K562 (cell line): ENCODE results near the gene LAP3. TPM values are rescaled to one million over a fixed set of nuclear protein-coding genes. Genes with fewer than 3 reads are reported as not detected.

Experiments
- CBFA2T3 ChIP-seq: fragments of 450-650 bp; IDR thresholded peaks from 2 replicates; pipeline ENCODE4 v1.6.1; 2017
- CREBBP ChIP-seq: IDR thresholded peaks from one replicate; pipeline ENCODE4 v1.6.1; 2012; ENCODE audit warnings: low read depth, mild to moderate bottlenecking, control low read depth, inconsistent platforms, low read length
- CTCF ChIP-seq, 3 experiments: IDR thresholded peaks in 2 of 3; conservative IDR thresholded peaks in 1 of 3; 2 replicates each; pipeline ENCODE4 v1.5.1; 2011 to 2012; ENCODE audit warnings: low read length in 3 of 3, mild to moderate bottlenecking in 3 of 3, control low read depth in 2 of 3, improper control_type of control experiment in 1 of 3, inconsistent platforms in 1 of 3, low read depth in 1 of 3, mixed read lengths in 1 of 3, moderate library complexity in 1 of 3; ENCODE audit not compliant: insufficient read depth in 2 of 3
- GABPB2 ChIP-seq: fragments of 250-450 bp; sonication (Bioruptor Pico); conservative IDR thresholded peaks from 2 replicates; pipeline ENCODE4 v1.5.1; 2021; ENCODE audit warnings: mild to moderate bottlenecking
- GATAD2A ChIP-seq: fragments of 450-650 bp; IDR thresholded peaks from 2 replicates; pipeline ENCODE4 v1.6.1; 2017
- HCFC1 ChIP-seq: IDR thresholded peaks from 2 replicates; pipeline ENCODE4 v1.6.1; 2012; ENCODE audit warnings: low read depth, low read length, improper control_type of control experiment
- ILF3 ChIP-seq: fragments of 450-650 bp; IDR thresholded peaks from 2 replicates; pipeline ENCODE4 v1.6.1; 2018; ENCODE audit warnings: antibody characterized with exemption, mild to moderate bottlenecking, moderate library complexity, borderline replicate concordance
- KDM1A ChIP-seq, 2 experiments: fragments of 450-650 bp; IDR thresholded peaks; 2 replicates each; pipeline ENCODE4 v1.6.1; 2016; ENCODE audit warnings: mild to moderate bottlenecking in 2 of 2
- KHSRP ChIP-seq: fragments of 450-650 bp; IDR thresholded peaks from 2 replicates; pipeline ENCODE4 v1.6.1; 2017
- NCOR1 ChIP-seq: fragments of 450-650 bp; IDR thresholded peaks from 2 replicates; pipeline ENCODE4 v1.6.1; 2016; ENCODE audit warnings: mild to moderate bottlenecking, moderate library complexity
- POLR2AphosphoS5 ChIP-seq: IDR thresholded peaks from 2 replicates; pipeline ENCODE4 v1.6.1; 2011; ENCODE audit warnings: mild to moderate bottlenecking, low read depth, low read length, moderate library complexity; ENCODE audit not compliant: control insufficient read depth, insufficient read depth
- RAD21 ChIP-seq, 2 experiments: fragments of 250-450 bp in 1 of 2; fragments of 450-650 bp in 1 of 2; sonication (Bioruptor Pico) in 1 of 2; formaldehyde crosslinking in 1 of 2; IDR thresholded peaks in 1 of 2; conservative IDR thresholded peaks in 1 of 2; 2 replicates each; pipeline versions ENCODE4 v1.4.0 to v1.8.0; 2020 to 2022; ENCODE audit warnings: mild to moderate bottlenecking in 2 of 2, moderate library complexity in 1 of 2
- RAD51 ChIP-seq: fragments of 450-650 bp; IDR thresholded peaks from 2 replicates; pipeline ENCODE4 v1.7.1; 2016; ENCODE audit warnings: low read depth, mild to moderate bottlenecking, borderline replicate concordance
- RBM22 ChIP-seq: fragments of 200-400 bp; formaldehyde crosslinking; IDR thresholded peaks from 2 replicates; pipeline ENCODE4 v1.6.1; 2018; ENCODE audit warnings: low read length, low read depth; ENCODE audit not compliant: poor library complexity, severe bottlenecking
- SP1 ChIP-seq: sonication (generic); formaldehyde crosslinking; IDR thresholded peaks from 2 replicates; pipeline ENCODE4 v1.8.1; 2022; ENCODE audit warnings: mild to moderate bottlenecking, missing genetic modification reagents
- SRSF1 ChIP-seq: fragments of 200-400 bp; formaldehyde crosslinking; IDR thresholded peaks from 2 replicates; pipeline ENCODE4 v1.6.1; 2017; ENCODE audit warnings: mild to moderate bottlenecking, low read depth, low read length, moderate library complexity
- ZFP1 ChIP-seq: fragments of 450-650 bp; formaldehyde crosslinking; IDR thresholded peaks from 2 replicates; pipeline ENCODE4 v1.4.0; 2020; ENCODE audit warnings: mild to moderate bottlenecking, mixed read lengths
- ZKSCAN3 ChIP-seq: fragments of 250-450 bp; sonication (Bioruptor Pico); IDR thresholded peaks from 2 replicates; pipeline ENCODE4 v1.4.0; 2020
- ZSCAN29 ChIP-seq: fragments of 450-650 bp; IDR thresholded peaks from 2 replicates; pipeline ENCODE4 v1.6.1; 2017
- polyA plus RNA-seq, 8 experiments: library from polyadenylated mRNA; depleted of rRNA in 4 of 8; stranded (reverse) in 5 of 8; unstranded in 3 of 8; fragments of >200 nt; fragmentation: Nextera tagmentation in 2 of 8; fragmentation: Illumina TruSeq in 1 of 8; extraction: Ambion mirVana in 2 of 8; extraction: Trizol in 1 of 8; gene quantifications; 2 replicates each; pipeline versions ENCODE4 v1.2.1 to v1.2.3, GENCODE V29; 2011 to 2014; ENCODE audit warnings: inconsistent platforms in 1 of 8, missing spikeins in 1 of 8
- total RNA-seq, 7 experiments: library from RNA; depleted of rRNA in 6 of 7; stranded (reverse); fragments of >200 nt in 6 of 7; fragmentation: Illumina TruSeq in 2 of 7; extraction: Trizol in 2 of 7; gene quantifications; 2 replicates each; pipeline versions ENCODE4 v1.2.1 to v1.2.3, GENCODE V29; 2011 to 2021; ENCODE audit warnings: low replicate concordance in 1 of 7
- TF ChIP-seq, protein P1 (sequence below): fragments of 450-650 bp; IDR thresholded peaks from 2 replicates; pipeline ENCODE4 v1.6.1; 2016; ENCODE audit warnings: missing biosample characterization, missing genetic modification characterization
- TF ChIP-seq, protein P2 (sequence below): sonication (generic); formaldehyde crosslinking; IDR thresholded peaks from 2 replicates; pipeline ENCODE4 v1.8.0; 2023; ENCODE audit warnings: mild to moderate bottlenecking, missing genetic modification reagents
- TF ChIP-seq, protein P3 (sequence below), 2 experiments: IDR thresholded peaks; 2 replicates each; pipeline ENCODE4 v1.6.1; 2011; ENCODE audit warnings: borderline replicate concordance in 1 of 2, control low read depth in 1 of 2, low read depth in 1 of 2, low read length in 1 of 2, mild to moderate bottlenecking in 1 of 2, mixed read lengths in 1 of 2, moderate library complexity in 1 of 2; ENCODE audit not compliant: insufficient read depth in 1 of 2, insufficient read length in 1 of 2, poor library complexity in 1 of 2, severe bottlenecking in 1 of 2; ENCODE audit errors: extremely low read depth in 1 of 2

Gene LAP3
- total and polyA plus RNA-seq, 9 of the 15 experiments (the other 6 are each of a cell fraction or from before 2014, with no cell fraction given) = 82.3 to 170 (median 107) TPM

GRCh38 chr4:17636696-17637622 is 60.0 kb downstream of the LAP3 start (continued):
- TF ChIP-seq, protein P1, sequence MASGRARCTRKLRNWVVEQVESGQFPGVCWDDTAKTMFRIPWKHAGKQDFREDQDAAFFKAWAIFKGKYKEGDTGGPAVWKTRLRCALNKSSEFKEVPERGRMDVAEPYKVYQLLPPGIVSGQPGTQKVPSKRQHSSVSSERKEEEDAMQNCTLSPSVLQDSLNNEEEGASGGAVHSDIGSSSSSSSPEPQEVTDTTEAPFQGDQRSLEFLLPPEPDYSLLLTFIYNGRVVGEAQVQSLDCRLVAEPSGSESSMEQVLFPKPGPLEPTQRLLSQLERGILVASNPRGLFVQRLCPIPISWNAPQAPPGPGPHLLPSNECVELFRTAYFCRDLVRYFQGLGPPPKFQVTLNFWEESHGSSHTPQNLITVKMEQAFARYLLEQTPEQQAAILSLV (tag) = no peak
- TF ChIP-seq SP1 (CRISPR knock-in tag) (no peak), NCOR1 (0 out of 2 replicates have a peak, but pooled peaks have one; percentile 7), CTCF (IDR thresholded peaks at IDR 0.05 in 2 of 3, conservative IDR thresholded peaks at IDR 0.05 in 1 of 3; ENCODE audit: insufficient read depth in 2 of 3, low read depth in 1 of 3, low read length in 3 of 3) (peak; percentile 79 to 92 (median 86)), RBM22 (peak; percentile 38), GATAD2A (no peak), CBFA2T3 (peak; percentile 60), ZFP1 (CRISPR knock-in tag) (no peak), KDM1A (IDR thresholded peaks at IDR 0.05) (no peak), ZKSCAN3 (CRISPR knock-in tag) (no peak), HCFC1 (0 out of 2 replicates have a peak, but pooled peaks have one; percentile 17), ILF3 (no peak), POLR2AphosphoS5 (peak; percentile 44; the same call in 1 of the 2 replicates), GABPB2 (no peak), RAD51 (no peak), SRSF1 (no peak), RAD21 (CRISPR knock-in tag; conservative IDR thresholded peaks at IDR 0.05 in 1 of 2, IDR thresholded peaks at IDR 0.05 in 1 of 2) (peak; percentile 63 to 79), KHSRP (no peak), ZSCAN29 (no peak), CREBBP (no peak)
- TF ChIP-seq, protein P2, sequence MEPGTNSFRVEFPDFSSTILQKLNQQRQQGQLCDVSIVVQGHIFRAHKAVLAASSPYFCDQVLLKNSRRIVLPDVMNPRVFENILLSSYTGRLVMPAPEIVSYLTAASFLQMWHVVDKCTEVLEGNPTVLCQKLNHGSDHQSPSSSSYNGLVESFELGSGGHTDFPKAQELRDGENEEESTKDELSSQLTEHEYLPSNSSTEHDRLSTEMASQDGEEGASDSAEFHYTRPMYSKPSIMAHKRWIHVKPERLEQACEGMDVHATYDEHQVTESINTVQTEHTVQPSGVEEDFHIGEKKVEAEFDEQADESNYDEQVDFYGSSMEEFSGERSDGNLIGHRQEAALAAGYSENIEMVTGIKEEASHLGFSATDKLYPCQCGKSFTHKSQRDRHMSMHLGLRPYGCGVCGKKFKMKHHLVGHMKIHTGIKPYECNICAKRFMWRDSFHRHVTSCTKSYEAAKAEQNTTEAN = no peak
- TF ChIP-seq, protein P3, sequence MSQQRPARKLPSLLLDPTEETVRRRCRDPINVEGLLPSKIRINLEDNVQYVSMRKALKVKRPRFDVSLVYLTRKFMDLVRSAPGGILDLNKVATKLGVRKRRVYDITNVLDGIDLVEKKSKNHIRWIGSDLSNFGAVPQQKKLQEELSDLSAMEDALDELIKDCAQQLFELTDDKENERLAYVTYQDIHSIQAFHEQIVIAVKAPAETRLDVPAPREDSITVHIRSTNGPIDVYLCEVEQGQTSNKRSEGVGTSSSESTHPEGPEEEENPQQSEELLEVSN (IDR thresholded peaks at IDR 0.05; ENCODE audit: borderline replicate concordance in 1 of 2, extremely low read depth in 1 of 2, insufficient read depth in 1 of 2, insufficient read length in 1 of 2, low read depth in 1 of 2, low read length in 1 of 2, poor library complexity in 1 of 2, severe bottlenecking in 1 of 2) = no peak
